ENCODE measurements around the gene SLIT3. TPM values are rescaled to one million over a fixed set of nuclear protein-coding genes. Genes with fewer than 3 reads are reported as not detected.

The SLIT3 gene
- total RNA-seq, 1 experiment from 2014 or later, result not detected

GRCh38 chr5:168844016-168844921 lies 456.7 kb downstream of the SLIT3 start:
- no peak for DNase-seq
- Histone ChIP-seq H2AFZ (no peak overlapping the region), H3K9me2 (ENCODE audit: insufficient read depth) (no peaks in the 10 kb centered on the region), H3K27ac (no peak overlapping the region), H3K36me3 (ENCODE audit: low read depth) (no peaks in the 10 kb centered on the region), H3K9me3 (ENCODE audit: insufficient read depth, low read depth) (no peaks in the 10 kb centered on the region), H3K4me3 (no peak overlapping the region), H3K27me3 (ENCODE audit: insufficient read depth, low read depth) (peaks cover 97% of the 10 kb centered on the region), H3F3A (ENCODE audit: insufficient read depth, low read depth) (no peaks in the 10 kb centered on the region), H3K4me2 (no peak overlapping the region), H3K79me2 (ENCODE audit: low read depth) (no peaks in the 10 kb centered on the region), H4K20me1 (ENCODE audit: insufficient read depth) (no peaks in the 10 kb centered on the region), H3K4me1 (replicated peaks; ENCODE audit: insufficient read depth) (no peaks in the 10 kb centered on the region)
- BruUV-seq (replicated peaks), result no TSS peak
- ChIA-PET POLR2A (ENCODE audit: unreplicated experiment) (no interaction called here), CTCF (no interaction called here)
- intact Hi-C loops (cut with micrococcal nuclease; ENCODE audit: unreplicated experiment), result no loop called here
- no peak for TF ChIP-seq EZH2 (IDR thresholded peaks at IDR 0.05; ENCODE audit: low read depth)
- no peak for TF ChIP-seq CTCF (conservative IDR thresholded peaks at IDR 0.05)

GRCh38 chr5:168843277-168844015 lies 457.5 kb downstream of the SLIT3 start:
- Histone ChIP-seq H3K79me2 (ENCODE audit: low read depth) (no peaks in the 10 kb centered on the region), H3K36me3 (ENCODE audit: low read depth) (no peaks in the 10 kb centered on the region), H3K9me3 (ENCODE audit: insufficient read depth, low read depth) (no peaks in the 10 kb centered on the region), H3K9me2 (ENCODE audit: insufficient read depth) (no peaks in the 10 kb centered on the region), H3K27ac (no peak overlapping the region), H3K4me1 (replicated peaks; ENCODE audit: insufficient read depth) (no peaks in the 10 kb centered on the region), H2AFZ (no peak overlapping the region), H3K4me3 (no peak overlapping the region), H4K20me1 (ENCODE audit: insufficient read depth) (no peaks in the 10 kb centered on the region), H3K27me3 (ENCODE audit: insufficient read depth, low read depth) (peaks cover 98% of the 10 kb centered on the region), H3K4me2 (no peak overlapping the region), H3F3A (ENCODE audit: insufficient read depth, low read depth) (no peaks in the 10 kb centered on the region)
- DNase-seq, result no peak
- intact Hi-C loops (cut with micrococcal nuclease; ENCODE audit: unreplicated experiment), result no loop called here
- BruUV-seq (replicated peaks), result no TSS peak
- ChIA-PET CTCF (no interaction called here), POLR2A (ENCODE audit: unreplicated experiment) (no interaction called here)
- TF ChIP-seq EZH2 (IDR thresholded peaks at IDR 0.05; ENCODE audit: low read depth), result no peak
- TF ChIP-seq CTCF (conservative IDR thresholded peaks at IDR 0.05), result no peak

- Histone ChIP-seq H4K20me1 (ENCODE audit: insufficient read depth) (no peaks in the 10 kb centered on the region), H3K4me1 (replicated peaks; ENCODE audit: insufficient read depth) (no peaks in the 10 kb centered on the region), H3K27me3 (ENCODE audit: insufficient read depth, low read depth) (peaks cover 98% of the 10 kb centered on the region), H3K9me2 (ENCODE audit: insufficient read depth) (no peaks in the 10 kb centered on the region), H3K27ac (no peak overlapping the region), H2AFZ (no peak overlapping the region), H3F3A (ENCODE audit: insufficient read depth, low read depth) (no peaks in the 10 kb centered on the region), H3K79me2 (ENCODE audit: low read depth) (no peaks in the 10 kb centered on the region), H3K9me3 (ENCODE audit: insufficient read depth, low read depth) (no peaks in the 10 kb centered on the region), H3K4me3 (no peak overlapping the region), H3K36me3 (ENCODE audit: low read depth) (no peaks in the 10 kb centered on the region), H3K4me2 (no peak overlapping the region)
- TF ChIP-seq EZH2 (IDR thresholded peaks at IDR 0.05; ENCODE audit: low read depth) (no peak), CTCF (conservative IDR thresholded peaks at IDR 0.05) (no peak)
- no TSS peak for BruUV-seq (replicated peaks)
- POLR2A ChIA-PET (ENCODE audit: unreplicated experiment), result no interaction called here
- intact Hi-C loops (cut with micrococcal nuclease; ENCODE audit: unreplicated experiment), result no loop called here
- DNase-seq, result no peak
- CTCF ChIA-PET, result no interaction called here
Observed at GRCh38 chr5:168842571-168843205, 458.3 kb downstream of the SLIT3 start.

All from PC-9 (cell line).